ENCODE measurements around the gene CCR5. TPM values are rescaled to one million over a fixed set of nuclear protein-coding genes. Genes with fewer than 3 reads are reported as not detected.

CCR5 gene
- total RNA-seq, 1 experiment from 2014 or later, result not detected

- in situ Hi-C loops (cut with HindIII; ENCODE audit: low pct_unique_long_range_greater_than_20kb, low sequenced_read_pairs) (no loop called here), intact Hi-C loops (cut with micrococcal nuclease; ENCODE audit: unreplicated experiment) (no loop called here)
- H3K4me3 ChIP-seq (ENCODE audit: low read depth in 2 of 2, low read length in 2 of 2), result no peak overlapping the region
- no TSS peak for BruUV-seq (replicated peaks)
- H3K27me3 ChIP-seq (ENCODE audit: control insufficient read depth, insufficient read depth, low read length), result no peaks in the 10 kb centered on the region
- ChIA-PET CTCF (no interaction called here), POLR2A (no interaction called here)
- H3K9me3 ChIP-seq (ENCODE audit: control insufficient read depth, insufficient read depth, low read depth, low read length), result no peaks in the 10 kb centered on the region
- ATAC-seq (no peak), DNase-seq (ENCODE audit: low read depth, low spot score) (no peak)
- no peaks in the 10 kb centered on the region for H3K4me1 ChIP-seq (ENCODE audit: control insufficient read depth, insufficient read depth, low read length)
- no peak overlapping the region for H3K27ac ChIP-seq (ENCODE audit: low read length)
- no peaks in the 10 kb centered on the region for H3K36me3 ChIP-seq (ENCODE audit: control insufficient read depth, insufficient read depth, low read length)
- no peak for TF ChIP-seq CTCF (IDR thresholded peaks at IDR 0.05)
- TF ChIP-seq TCF7L2 (IDR thresholded peaks at IDR 0.05; ENCODE audit: low read depth, low read length), result no peak
- TF ChIP-seq SIN3A (IDR thresholded peaks at IDR 0.05; ENCODE audit: borderline replicate concordance, insufficient read depth, low read depth, low read length), result no peak
- no peak for TF ChIP-seq REST (IDR thresholded peaks at IDR 0.05; ENCODE audit: insufficient read depth in 1 of 2, low read depth in 2 of 2, low read length in 1 of 2)
- TF ChIP-seq POLR2AphosphoS5 (IDR thresholded peaks at IDR 0.05; ENCODE audit: low read depth, low read length), result no peak
Observed at GRCh38 chr3:46344476-46344875, 26.3 kb upstream of the CCR5 start.

GRCh38 chr3:46348823-46349482 is 21.8 kb upstream of the CCR5 start:
- Histone ChIP-seq H3K9me3 (ENCODE audit: control insufficient read depth, insufficient read depth, low read depth, low read length) (no peaks in the 10 kb centered on the region), H3K4me1 (ENCODE audit: control insufficient read depth, insufficient read depth, low read length) (no peaks in the 10 kb centered on the region), H3K36me3 (ENCODE audit: control insufficient read depth, insufficient read depth, low read length) (no peaks in the 10 kb centered on the region), H3K27me3 (ENCODE audit: control insufficient read depth, insufficient read depth, low read length) (peaks cover 3% of the 10 kb centered on the region; the same call in 1 of the 2 replicates), H3K4me3 (ENCODE audit: low read depth in 2 of 2, low read length in 2 of 2) (no peak overlapping the region), H3K27ac (ENCODE audit: low read length) (no peak overlapping the region)
- no peak for ATAC-seq
- CTCF ChIA-PET, result no interaction called here
- TF ChIP-seq SIN3A (IDR thresholded peaks at IDR 0.05; ENCODE audit: borderline replicate concordance, insufficient read depth, low read depth, low read length) (no peak), TCF7L2 (IDR thresholded peaks at IDR 0.05; ENCODE audit: low read depth, low read length) (no peak), POLR2AphosphoS5 (IDR thresholded peaks at IDR 0.05; ENCODE audit: low read depth, low read length) (no peak), REST (IDR thresholded peaks at IDR 0.05; ENCODE audit: insufficient read depth in 1 of 2, low read depth in 2 of 2, low read length in 1 of 2) (no peak), CTCF (IDR thresholded peaks at IDR 0.05) (no peak)
- intact Hi-C loops (cut with micrococcal nuclease; ENCODE audit: unreplicated experiment), result no loop called here
- no TSS peak for BruUV-seq (replicated peaks)
- in situ Hi-C loops (cut with HindIII; ENCODE audit: low pct_unique_long_range_greater_than_20kb, low sequenced_read_pairs), result no loop called here
- POLR2A ChIA-PET, result no interaction called here
- DNase-seq (ENCODE audit: low read depth, low spot score), result no peak

Measured in Panc1 (cell line).